GM18511 (cell line): ENCODE measurements around the gene ANOS1.
"Not testable (repeated sequence)": the region's sequence is repeated elsewhere in the genome, so short reads cannot be mapped to it uniquely, and the experiment has no call there.

Experiments
- ATAC-seq: cut with Tn5 transposase; IDR thresholded peaks from one replicate; pipeline ENCODE4 v1.9.1; 2021; ENCODE audit warnings: mild to moderate bottlenecking, moderate library complexity; ENCODE audit not compliant: unreplicated experiment

Gene ANOS1, protein sequence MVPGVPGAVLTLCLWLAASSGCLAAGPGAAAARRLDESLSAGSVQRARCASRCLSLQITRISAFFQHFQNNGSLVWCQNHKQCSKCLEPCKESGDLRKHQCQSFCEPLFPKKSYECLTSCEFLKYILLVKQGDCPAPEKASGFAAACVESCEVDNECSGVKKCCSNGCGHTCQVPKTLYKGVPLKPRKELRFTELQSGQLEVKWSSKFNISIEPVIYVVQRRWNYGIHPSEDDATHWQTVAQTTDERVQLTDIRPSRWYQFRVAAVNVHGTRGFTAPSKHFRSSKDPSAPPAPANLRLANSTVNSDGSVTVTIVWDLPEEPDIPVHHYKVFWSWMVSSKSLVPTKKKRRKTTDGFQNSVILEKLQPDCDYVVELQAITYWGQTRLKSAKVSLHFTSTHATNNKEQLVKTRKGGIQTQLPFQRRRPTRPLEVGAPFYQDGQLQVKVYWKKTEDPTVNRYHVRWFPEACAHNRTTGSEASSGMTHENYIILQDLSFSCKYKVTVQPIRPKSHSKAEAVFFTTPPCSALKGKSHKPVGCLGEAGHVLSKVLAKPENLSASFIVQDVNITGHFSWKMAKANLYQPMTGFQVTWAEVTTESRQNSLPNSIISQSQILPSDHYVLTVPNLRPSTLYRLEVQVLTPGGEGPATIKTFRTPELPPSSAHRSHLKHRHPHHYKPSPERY

DNA sequence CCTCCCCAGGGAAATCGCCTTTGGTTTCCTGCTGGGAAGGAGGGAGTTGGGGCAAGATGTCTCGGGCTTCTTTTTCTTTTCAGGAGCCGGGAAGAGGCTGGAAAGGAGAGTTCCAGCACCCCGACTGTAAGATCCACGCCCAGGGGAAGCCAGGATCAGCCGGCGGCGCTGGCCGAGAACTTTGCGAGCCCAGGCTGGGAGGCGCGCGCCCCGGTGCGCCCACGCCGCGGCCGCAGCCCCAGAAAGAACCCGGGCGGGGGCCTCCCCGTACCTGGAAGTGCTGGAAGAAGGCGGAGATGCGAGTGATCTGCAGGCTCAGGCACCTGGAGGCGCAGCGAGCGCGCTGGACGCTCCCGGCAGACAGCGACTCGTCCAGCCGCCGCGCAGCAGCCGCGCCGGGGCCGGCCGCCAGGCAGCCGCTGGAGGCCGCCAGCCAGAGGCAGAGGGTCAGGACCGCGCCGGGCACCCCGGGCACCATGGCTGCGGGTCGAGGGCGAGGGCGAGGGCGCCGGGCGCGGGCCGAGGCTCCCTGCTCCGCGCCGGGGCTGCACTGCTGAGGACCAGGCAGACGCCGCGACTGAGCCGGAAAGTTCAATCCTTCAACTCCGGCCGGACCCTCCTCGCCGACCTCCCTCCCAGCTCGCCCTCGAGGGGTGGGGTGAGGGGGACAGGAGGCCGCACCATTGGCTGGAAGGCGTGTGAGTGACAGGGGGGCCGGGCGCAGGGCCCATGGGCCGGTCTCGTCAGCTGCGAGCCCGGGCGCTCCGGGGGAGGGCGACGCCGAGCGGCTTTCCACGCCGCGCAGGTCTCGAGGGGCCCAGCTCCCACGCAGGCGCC lies at the start of gene ANOS1:
TSS of gene ANOS1 (minus strand) at position 579 of the 837 bp plus-strand sequence. CDS start at position 478, 101 bp downstream.
- no peak for ATAC-seq

DNA sequence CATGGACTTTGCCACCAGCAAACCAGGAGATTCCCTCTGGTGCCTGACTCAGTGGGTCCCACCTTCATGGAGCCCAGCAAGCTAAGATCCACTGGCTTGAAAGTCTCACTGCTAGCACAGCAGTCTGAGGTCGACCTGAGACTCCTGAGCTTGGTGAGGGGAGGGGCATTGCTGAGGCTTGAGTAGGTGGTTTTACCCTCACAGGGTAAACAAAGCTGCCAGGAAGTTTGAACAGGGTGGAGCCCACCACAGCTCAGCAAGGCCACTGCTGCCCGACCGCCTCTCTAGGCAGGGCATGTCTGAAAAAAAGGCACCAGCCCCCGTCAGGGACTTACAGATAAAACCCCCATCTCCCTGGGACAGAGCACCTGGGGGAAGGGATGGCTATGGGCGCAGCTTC lies 41.2 kb upstream of the ANOS1 start:
- ATAC-seq, result no peak

DNA sequence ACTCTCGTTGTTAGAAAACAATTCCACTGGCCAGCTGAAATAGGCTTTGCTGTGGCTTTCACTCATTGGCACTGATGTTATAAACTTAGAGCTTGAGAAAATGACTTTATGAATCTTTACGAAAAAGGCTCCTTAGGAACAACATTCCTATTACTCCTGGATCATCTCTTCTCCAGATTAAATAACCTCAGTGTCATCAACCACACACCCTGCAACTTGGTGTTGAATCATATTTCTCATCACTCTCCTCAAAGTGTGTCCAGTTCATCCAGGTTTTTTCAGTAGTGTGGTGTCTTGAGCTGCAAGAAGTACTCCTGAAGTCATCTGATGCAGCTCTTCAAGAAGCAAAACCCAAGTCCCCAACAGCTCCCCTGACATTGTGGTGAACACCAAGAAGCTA lies 28.1 kb upstream of the ANOS1 start:
- no peak for ATAC-seq

DNA sequence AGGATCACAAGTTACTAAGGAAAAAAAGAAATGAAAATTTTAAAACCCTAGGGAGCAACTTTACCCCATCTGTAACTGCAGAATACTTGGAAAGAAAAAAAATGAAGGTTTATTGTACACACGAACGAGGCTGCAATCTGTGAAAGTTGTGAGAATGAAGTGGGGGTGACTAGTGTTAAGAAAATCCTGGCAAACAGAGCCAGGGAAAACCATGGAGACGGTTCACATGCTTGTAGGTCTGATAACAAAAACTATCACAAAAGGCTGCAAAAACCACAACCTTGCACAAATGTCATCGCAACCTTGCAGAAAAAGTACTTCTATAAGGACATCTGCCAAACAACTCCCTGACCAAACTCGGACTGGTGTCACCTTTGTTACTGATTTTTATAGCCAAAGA lies 26.8 kb upstream of the ANOS1 start:
- not testable (repeated sequence) for ATAC-seq

DNA sequence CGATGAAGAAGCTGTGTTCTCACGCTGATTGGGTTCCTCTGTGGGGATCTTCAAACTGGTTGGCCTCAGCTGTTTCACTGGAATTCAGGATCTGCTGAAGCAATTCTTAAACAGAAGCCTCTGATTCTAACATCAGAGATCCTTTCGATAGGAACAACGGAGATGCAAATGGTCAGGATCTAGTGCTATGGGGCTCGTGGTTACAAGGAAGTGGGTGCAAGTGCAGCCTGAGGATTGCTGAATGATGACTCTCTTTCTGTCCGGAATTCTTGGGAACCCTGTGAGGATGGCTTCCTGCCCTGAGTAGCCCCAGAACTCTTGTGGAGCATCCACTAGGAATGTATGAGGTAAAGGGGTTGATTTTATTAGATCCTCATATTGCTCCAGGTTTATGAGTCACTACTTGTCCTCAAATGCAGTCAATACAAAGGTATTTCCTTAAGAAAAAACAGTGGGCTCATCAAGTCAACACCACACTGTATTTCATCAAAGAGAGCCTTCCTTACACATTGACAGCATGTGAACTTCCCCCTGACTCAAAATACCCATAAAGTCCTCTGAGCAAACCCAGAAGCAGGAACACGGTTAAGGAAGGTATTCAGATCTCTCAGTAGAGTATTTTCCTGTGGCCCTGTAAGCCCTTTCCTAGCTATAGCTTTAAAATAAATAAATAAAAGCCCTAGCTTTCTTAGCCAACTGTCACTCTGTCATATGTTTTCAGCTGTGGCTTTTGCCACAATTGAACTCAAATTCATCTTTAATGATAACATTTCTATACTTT lies 25.9 kb upstream of the ANOS1 start:
- ATAC-seq, result not testable (repeated sequence)

DNA sequence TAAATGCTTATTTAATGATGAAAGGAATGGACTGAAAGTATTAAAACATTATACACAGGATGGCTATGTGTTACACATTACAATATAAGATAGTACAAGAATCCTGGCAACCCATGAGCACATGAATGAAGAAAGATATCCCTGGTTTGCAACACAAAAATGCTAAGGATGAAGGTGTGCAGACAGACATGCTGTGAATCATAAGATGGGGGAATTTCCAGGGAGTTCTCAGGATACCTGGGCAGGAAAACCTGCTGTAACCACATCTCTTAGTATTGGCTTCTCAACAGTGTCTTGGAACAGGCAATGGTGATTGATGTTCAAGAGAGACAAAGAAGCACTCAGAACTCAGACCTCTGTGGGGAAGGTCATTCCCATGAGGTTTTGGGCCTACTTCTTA lies 23.9 kb upstream of the ANOS1 start:
- ATAC-seq, result no peak

DNA sequence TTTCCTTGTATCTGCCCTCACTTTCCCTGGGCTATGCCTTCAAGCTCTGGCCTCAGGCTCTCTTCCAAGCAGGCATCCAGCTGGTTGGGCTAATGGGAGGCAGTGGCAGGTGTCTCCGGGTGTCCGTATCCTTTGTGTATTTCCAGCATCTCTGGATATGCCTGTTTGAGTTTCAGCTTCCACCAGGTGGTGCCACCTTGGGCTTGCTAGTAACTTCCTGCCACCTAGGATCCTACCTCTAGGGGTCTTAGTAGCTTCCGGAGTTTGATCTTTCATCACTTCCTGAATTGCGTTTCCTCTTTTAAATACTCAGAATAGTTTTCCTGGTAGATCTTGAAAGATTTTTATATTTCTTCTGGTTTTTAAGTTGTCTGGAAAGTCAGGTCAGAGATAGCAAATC lies 23.2 kb upstream of the ANOS1 start:
- ATAC-seq, result no peak

DNA sequence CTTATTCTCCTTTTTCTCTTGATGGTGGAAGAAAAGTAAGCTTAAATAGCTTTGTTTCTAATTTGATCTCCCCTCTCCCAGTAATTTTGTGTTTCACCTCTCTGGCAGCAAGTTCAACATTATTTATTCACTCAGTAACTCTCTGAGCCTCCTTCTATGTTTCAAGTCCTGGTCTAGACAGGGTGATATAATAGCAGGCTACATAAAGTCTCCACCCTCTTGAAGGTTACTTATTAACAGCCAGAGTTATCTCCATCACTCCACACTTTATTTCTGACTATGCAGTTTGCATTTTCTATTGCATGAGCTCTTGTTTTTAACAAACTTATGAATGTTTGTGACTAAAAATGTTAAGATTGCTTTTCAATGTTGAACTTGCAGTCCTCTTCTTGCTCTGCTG lies 17.8 kb upstream of the ANOS1 start:
- no peak for ATAC-seq

DNA sequence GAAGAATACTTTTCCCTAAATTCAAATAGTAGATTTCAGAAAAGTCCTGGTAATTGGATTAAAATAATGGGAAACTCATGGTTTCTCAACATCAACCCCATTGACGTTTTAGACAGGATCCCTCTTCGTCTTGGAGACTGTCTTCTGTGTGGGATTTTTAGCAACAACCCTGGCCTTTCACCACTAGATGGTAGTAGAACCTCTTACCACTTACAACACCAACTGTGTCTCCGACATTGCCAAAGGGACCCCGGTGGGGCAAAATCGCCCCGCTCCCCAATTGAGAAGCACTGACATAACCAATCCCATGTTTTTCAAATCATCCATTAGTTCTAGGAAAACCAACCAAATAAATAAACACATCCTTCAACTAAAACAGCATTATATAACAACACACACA lies 16.9 kb upstream of the ANOS1 start:
- ATAC-seq, result peak; percentile 71

DNA sequence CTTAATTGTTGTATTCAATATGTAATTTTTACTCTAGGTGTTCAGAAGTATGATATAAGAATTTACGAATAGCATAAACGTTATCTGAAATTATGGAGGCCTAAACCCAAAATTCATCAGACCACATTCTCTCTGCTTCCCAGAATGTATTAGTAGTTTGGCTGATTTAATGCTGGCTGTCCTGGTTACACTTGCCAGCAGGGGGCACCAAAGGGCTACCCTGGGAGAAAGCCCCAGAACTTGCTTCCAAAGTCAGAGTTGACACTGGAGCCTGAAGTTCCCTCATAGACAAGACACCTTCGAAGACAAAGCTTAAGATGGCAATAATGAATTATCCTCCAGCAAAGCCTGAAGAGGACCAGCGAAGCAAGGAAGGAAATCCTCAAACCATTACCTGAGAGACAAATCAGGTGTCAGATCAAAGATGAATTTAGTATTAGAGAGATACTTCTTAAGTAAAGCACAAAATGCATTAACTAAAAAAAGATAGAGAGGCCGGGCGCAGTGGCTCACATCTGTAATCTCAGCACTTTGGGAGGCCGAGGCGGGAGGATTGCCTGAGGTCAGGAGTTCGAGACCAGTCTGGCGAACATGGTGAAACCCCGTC lies 11.3 kb upstream of the ANOS1 start:
- no peak for ATAC-seq

DNA sequence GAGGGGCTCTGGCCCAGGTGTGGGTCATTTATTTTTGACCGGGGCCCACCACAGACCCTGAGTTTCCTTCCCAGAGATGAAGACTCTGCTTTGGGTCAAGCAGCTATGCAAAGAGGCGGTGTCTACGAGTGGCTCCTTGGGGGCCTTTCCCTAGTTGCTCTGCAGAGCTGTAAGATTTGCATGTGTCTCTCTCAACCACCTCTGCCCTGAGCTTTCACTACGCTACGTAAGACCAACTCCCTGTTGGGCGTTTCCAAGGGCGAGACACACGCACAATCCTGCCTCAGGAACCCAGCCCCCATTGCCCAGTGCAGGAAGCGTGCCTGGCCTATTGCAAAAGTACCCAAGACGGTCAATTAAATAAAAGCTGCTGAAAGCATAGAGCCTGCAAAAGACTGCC lies 10.0 kb upstream of the ANOS1 start:
- no peak for ATAC-seq

DNA sequence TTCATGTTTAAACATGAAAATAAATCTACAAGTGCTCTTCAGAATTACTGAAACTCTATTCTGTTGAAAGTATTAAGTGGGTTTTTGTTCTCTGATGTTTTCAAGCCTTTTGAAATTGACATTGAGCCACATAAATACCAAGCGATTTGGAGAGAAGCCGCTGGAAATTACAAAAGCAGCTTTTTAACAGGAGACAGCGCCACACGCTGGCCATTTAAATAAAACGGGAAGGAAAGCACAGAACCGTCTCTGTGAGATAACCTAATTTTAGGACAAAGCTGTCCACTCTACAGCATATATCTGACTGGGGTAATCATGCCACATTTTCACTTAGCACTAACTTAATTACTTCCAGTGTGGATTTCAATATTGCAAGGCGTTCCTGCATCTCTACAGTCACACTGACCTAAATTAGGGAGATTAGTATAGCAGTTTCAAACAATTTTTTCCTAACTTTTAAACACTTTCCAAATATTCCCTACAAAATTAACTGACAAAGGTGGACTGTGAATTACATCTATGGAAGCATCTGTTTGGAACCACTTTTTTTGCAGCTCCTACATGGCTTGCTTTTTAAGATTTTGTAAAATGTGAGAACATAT lies 6.8 kb upstream of the ANOS1 start:
- ATAC-seq, result no peak

DNA sequence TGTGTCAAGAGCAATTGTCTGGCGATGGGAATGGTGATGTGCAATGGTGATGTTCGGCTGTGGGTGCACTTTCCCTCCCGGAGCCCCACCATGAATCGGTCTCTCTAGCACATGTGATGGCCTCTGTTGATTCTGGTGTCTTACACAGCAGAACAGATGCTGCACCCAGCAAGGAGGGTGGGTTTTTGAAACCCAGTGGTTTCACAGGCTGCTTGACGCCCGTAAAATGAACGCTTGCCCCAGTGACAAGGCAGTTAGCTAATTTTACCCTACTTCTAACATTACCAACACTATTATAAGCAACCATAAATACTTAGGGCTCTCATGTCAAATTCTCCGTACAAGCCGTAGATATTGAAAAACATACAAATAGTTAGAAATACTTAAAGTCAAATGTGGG lies 5.9 kb upstream of the ANOS1 start:
- no peak for ATAC-seq

DNA sequence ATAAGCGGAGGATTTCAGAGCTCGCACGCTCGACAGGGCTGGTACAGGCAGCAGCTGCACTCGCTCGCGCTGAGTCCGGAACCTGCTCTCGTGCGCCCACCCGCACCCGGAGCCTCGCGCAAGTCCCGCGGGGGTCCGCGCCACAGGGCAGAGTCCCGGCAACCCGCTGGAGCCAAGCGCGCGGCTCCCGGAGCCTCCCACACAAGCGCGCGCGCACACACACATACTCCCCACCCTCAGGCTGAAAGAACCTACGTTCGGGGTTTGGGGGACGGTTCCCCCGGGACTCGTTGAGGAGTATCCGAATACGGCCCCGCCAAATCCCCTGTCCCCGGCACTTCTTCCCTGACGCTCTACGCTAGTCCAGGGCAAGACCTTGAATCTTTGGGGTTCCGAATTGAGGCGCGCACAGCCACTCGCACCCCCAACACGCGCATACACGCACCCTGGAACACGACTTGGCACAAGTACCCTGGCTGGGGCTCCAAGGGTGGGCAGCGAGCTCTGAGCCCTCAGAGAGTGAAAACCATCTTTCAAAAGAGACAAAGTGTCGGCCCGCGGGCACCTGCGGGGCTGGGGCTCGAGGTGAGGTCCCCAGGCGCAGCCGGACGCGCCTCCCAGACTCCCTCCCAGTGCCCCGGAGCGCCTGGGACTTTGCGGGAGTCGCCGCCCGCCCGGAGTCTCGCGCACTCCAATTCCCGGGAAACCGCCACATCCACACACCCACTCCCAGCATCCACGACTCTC lies 952 bp downstream of the ANOS1 start:
- ATAC-seq, result no peak

DNA sequence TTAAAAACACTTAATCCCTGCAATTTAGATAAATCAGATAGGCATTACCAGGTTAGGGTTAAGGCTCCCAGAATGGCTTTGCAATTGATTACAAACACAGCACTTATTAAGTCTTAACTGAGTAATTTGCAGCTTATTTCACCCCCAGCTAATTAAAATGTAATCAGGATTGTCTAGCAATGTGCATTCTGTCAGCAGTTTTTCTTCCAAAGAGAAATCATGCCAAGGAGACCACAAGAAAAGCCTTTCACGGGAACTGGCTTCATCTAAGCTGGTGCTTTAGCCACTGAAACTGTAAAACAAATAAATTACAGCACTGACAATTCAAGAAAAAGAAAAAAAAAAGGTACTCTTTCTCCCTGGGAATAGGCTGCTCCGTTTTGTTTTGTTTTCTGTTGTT lies 2.1 kb downstream of the ANOS1 start:
- ATAC-seq, result no peak

DNA sequence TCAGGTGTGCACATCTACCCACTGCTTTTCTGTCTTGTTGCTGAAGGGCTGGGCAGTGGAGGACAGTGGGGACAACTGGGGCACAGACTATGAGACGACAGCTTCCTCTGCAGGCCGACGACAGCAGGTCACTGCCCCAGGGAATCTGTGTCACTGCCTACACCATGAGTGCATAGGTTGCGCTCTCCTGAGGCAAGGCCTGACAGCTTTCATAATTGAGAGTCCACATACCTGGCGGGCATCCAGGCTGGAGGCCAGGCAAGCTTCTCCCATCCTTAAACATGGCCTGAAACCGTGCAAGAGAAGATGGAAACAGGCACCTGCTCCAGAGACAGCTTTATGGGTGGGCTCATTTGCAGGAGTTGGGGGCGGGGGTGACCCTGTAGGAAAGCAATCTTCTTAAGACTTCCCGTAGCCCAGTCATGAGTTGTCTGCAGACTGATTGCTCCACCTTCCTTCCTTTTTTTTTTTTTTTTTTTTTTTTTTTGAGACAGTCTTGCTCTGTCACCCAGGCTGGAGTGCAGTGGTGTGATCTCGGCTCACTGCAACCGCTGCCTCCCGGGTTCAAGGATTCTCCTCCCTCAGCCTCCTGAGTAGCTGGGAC lies 2.9 kb downstream of the ANOS1 start:
- ATAC-seq, result no peak

DNA sequence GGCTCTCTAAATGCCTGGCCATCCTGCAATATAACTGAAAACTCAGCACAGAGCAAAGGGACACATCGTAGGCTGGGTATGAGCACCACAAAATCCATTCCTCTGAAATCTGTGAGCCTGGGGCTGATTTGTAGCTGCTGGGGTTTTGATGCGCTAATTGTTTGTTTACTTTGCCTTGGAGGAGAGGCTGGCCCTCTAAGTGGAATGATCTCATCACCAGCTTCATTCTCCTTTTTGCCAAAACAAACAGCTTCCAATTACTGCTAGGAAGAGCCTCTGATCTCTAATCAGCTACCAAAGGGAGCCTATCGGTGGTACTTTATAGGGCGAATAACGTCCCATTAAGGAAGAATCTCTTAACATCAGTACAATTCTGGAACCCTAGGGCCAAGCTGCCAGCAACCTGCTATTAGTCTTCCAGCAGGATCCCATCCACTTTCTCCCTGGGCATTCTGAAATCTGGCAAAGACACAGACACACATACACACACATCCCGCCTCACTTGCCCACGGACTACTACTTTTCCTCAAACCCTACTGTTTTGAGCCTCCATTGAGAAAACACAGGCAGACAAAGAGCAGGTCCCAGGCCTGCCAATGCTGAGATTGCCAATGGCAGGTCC lies 5.8 kb downstream of the ANOS1 start:
- no peak for ATAC-seq

DNA sequence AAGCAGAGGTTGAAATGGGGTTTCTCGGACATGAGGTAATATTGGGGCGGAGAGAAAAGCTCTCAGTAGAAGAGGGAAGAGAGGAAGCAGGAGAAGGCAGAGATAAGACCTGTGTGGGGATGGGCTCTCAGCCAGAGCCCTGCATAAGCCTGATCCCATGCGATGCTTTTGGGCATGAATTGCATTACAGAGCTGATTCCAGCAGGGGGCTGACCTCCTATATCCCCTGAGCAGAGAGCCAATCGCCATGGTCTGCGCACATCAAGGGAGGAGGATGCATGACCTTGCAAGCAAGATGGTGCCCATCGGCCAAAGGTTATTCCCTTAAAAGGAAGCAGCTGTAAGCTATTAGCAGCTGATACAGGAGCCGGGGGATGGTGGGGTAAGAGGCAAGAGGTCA lies 7.6 kb downstream of the ANOS1 start:
- ATAC-seq, result no peak
